Stomach (tissue), 4 donors: ENCODE data around the gene GMCL2.

Source experiments
- POLR2A ChIP-seq, 4 donors: fragments of 450-650 bp; IDR thresholded peaks; one replicate each; pipeline ENCODE4 v1.6.1; 2016; ENCODE audit warnings: antibody characterized with exemption in 4 of 4, control low read depth in 2 of 4, mild to moderate bottlenecking in 1 of 4, moderate library complexity in 1 of 4
- TF ChIP-seq, protein P1 (sequence below), 7 experiments: fragments of 450-650 bp in 4 of 7; fragments of 200-600 bp in 3 of 7; sonication (generic) in 3 of 7; IDR thresholded peaks; one replicate each; pipeline ENCODE4 v1.5.1; 2016 to 2019; ENCODE audit warnings: antibody characterized with exemption in 7 of 7, control low read depth in 2 of 7, mild to moderate bottlenecking in 1 of 7

DNA sequence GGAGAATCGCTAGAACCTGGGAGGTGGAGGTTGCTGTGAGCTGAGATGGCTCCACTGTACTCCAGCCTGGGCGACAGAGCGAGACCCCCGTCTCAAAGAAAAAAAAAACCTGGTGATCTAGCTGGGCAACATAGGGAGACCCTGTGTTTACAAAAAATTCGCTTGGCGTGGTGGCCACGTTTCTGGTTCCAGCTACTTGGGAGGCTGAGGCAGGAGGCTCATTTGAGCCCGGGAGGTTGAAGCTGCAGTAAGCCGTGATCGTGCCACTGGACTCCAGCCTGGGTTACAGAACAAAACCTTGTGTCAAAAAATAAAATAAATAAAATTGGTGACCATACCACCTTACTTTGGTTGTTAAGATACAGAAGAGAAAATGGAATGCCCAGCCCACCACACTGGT is 15.4 kb upstream of the GMCL2 start:
- TF ChIP-seq POLR2A (IDR thresholded peaks at IDR 0.05), result no peak
- TF ChIP-seq, protein P1, sequence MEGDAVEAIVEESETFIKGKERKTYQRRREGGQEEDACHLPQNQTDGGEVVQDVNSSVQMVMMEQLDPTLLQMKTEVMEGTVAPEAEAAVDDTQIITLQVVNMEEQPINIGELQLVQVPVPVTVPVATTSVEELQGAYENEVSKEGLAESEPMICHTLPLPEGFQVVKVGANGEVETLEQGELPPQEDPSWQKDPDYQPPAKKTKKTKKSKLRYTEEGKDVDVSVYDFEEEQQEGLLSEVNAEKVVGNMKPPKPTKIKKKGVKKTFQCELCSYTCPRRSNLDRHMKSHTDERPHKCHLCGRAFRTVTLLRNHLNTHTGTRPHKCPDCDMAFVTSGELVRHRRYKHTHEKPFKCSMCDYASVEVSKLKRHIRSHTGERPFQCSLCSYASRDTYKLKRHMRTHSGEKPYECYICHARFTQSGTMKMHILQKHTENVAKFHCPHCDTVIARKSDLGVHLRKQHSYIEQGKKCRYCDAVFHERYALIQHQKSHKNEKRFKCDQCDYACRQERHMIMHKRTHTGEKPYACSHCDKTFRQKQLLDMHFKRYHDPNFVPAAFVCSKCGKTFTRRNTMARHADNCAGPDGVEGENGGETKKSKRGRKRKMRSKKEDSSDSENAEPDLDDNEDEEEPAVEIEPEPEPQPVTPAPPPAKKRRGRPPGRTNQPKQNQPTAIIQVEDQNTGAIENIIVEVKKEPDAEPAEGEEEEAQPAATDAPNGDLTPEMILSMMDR (IDR thresholded peaks at IDR 0.05), result no peak
